Activated naive CD8-positive, alpha-beta T cell treated with anti-CD3 and anti-CD28 coated beads, Interleukin-2, amount 50 U/mL, for 16 hours (primary cell): ENCODE data around the gene DAD1.
A peak's percentile ranks its signal among the peaks of the same experiment; 100 is the strongest.
"Not testable (repeated sequence)": the region's sequence is repeated elsewhere in the genome, so short reads cannot be mapped to it uniquely, and the experiment has no call there.

Experiments
- DNase-seq: peaks from one replicate; pipeline ENCODE4 v3.0.0-alpha.2; 2020; ENCODE audit warnings: low read depth, low spot score

The DAD1 gene

GRCh38 chr14:22589096-22589839 lies at the start of gene DAD1:
TSS of gene DAD1 (minus strand) at chr14:22589224. CDS start at chr14:22589157, 67 bp downstream.
- peak; percentile 97 for DNase-seq

- not testable (repeated sequence) for DNase-seq
These were observed 47.0 kb upstream of the DAD1 start for GRCh38 chr14:22635980-22636379.

- DNase-seq: no peak
These were observed 45.3 kb upstream of the DAD1 start for GRCh38 chr14:22634233-22634900.

GRCh38 chr14:22630486-22630885 lies 41.5 kb upstream of the DAD1 start:
- DNase-seq: no peak

GRCh38 chr14:22630066-22630465 lies 41.0 kb upstream of the DAD1 start:
- DNase-seq: no peak

- no peak for DNase-seq
These were observed 40.3 kb upstream of the DAD1 start for GRCh38 chr14:22629361-22629760.

- DNase-seq: no peak
These were observed 38.7 kb upstream of the DAD1 start for GRCh38 chr14:22627506-22628263.

- no peak for DNase-seq
These were observed 37.6 kb upstream of the DAD1 start for GRCh38 chr14:22626590-22626989.

- DNase-seq: no peak
These were observed 34.0 kb upstream of the DAD1 start for GRCh38 chr14:22623047-22623446.

- DNase-seq: no peak
These were observed 33.2 kb upstream of the DAD1 start for GRCh38 chr14:22622255-22622654.

- not testable (repeated sequence) for DNase-seq
These were observed 26.7 kb upstream of the DAD1 start for GRCh38 chr14:22615765-22616164.

- DNase-seq: no peak
These were observed 25.3 kb upstream of the DAD1 start for GRCh38 chr14:22614240-22614799.

GRCh38 chr14:22613736-22614239 lies 24.8 kb upstream of the DAD1 start:
- no peak for DNase-seq

GRCh38 chr14:22613106-22613695 lies 24.2 kb upstream of the DAD1 start:
- no peak for DNase-seq

GRCh38 chr14:22610931-22611330 lies 21.9 kb upstream of the DAD1 start:
- DNase-seq: no peak

- DNase-seq: no peak
These were observed 18.3 kb upstream of the DAD1 start for GRCh38 chr14:22607291-22607690.

- no peak for DNase-seq
These were observed 17.4 kb upstream of the DAD1 start for GRCh38 chr14:22606380-22606779.

GRCh38 chr14:22602862-22603261 lies 13.8 kb upstream of the DAD1 start:
- no peak for DNase-seq

GRCh38 chr14:22601996-22602395 lies 13.0 kb upstream of the DAD1 start:
- DNase-seq: no peak

- no peak for DNase-seq
These were observed 12.4 kb upstream of the DAD1 start for GRCh38 chr14:22601456-22601855.

- DNase-seq: no peak
These were observed 11.0 kb upstream of the DAD1 start for GRCh38 chr14:22600027-22600426.

- no peak for DNase-seq
These were observed 10.3 kb upstream of the DAD1 start for GRCh38 chr14:22599349-22599748.
